SK-N-SH (cell line): Measurements from ENCODE around the gene SOCS3. TPM values are rescaled to one million over a fixed set of nuclear protein-coding genes. Genes with fewer than 3 reads are reported as not detected.
A peak's percentile ranks its signal among the peaks of the same experiment; 100 is the strongest.

Experiments used
- CTCF ChIA-PET: fragments of 300-600, 350-600 bp; formaldehyde crosslinking; extraction: SDS; loops from one replicate; lab custom pipeline; 2021; lab: Yijun Ruan, JAX
- POLR2A ChIA-PET: fragments of 350-600 bp; sonication (Branson Sonifier 250); formaldehyde crosslinking; extraction: SDS; loops from one replicate; lab custom pipeline; 2020; ENCODE audit warnings: antibody characterized with exemption, inconsistent platforms; lab: Yijun Ruan, JAX
- DNase-seq: peaks from one replicate; pipeline ENCODE4 v3.0.0; 2012
- H2AFZ ChIP-seq: fragments of 200-600 bp; sonication (generic); 2 replicates; pipeline ENCODE4 v1.8.1; 2016; ENCODE audit warnings: antibody characterized with exemption, mild to moderate bottlenecking, low read depth
- H3F3A ChIP-seq: fragments of 200-600 bp; sonication (generic); replicated peaks from 2 replicates; pipeline ENCODE3; 2016; ENCODE audit warnings: antibody characterized with exemption, mild to moderate bottlenecking; ENCODE audit not compliant: insufficient read depth
- H3K27ac ChIP-seq, 2 experiments: fragments of 200-500 bp in 1 of 2; fragments of 200-600 bp in 1 of 2; sonication (Bioruptor generic) in 1 of 2; sonication (generic), shearing (Covaris generic) in 1 of 2; 2 replicates each; pipeline versions ENCODE4 v1.5.1 to v1.6.1; 2014 to 2016; ENCODE audit warnings: low read depth in 2 of 2, inconsistent platforms in 1 of 2, low read length in 1 of 2, mild to moderate bottlenecking in 1 of 2, mixed read lengths in 1 of 2
- H3K27me3 ChIP-seq: fragments of 200-600 bp; sonication (generic), shearing (Covaris generic); 2 replicates; pipeline ENCODE4 v1.6.1; 2016; ENCODE audit warnings: mixed run types; ENCODE audit not compliant: insufficient read depth
- H3K36me3 ChIP-seq, 2 experiments: fragments of 200-500 bp in 1 of 2; fragments of 200-600 bp in 1 of 2; sonication (Bioruptor generic) in 1 of 2; sonication (generic) in 1 of 2; replicated peaks in 1 of 2; 2 replicates each; pipeline versions ENCODE3 to v1.5.1; 2014 to 2016; ENCODE audit warnings: low read length in 1 of 2, mild to moderate bottlenecking in 1 of 2; ENCODE audit not compliant: insufficient read depth in 2 of 2, control insufficient read depth in 1 of 2
- H3K4me1 ChIP-seq, 2 experiments: fragments of 200-500 bp in 1 of 2; fragments of 200-600 bp in 1 of 2; sonication (Bioruptor generic) in 1 of 2; sonication (generic), shearing (Covaris generic) in 1 of 2; 2 replicates each; pipeline versions ENCODE4 v1.5.1 to v1.6.1; 2014 to 2016; ENCODE audit warnings: low read depth in 1 of 2, low read length in 1 of 2, mixed run types in 1 of 2; ENCODE audit not compliant: insufficient read depth in 2 of 2, control insufficient read depth in 1 of 2
- H3K4me2 ChIP-seq: fragments of 200-600 bp; sonication (generic), shearing (Covaris generic); 2 replicates; pipeline ENCODE4 v1.6.1; 2017; ENCODE audit warnings: mixed run types
- H3K4me3 ChIP-seq, 2 experiments: fragments of 200-500 bp in 1 of 2; fragments of 200-600 bp in 1 of 2; sonication (Bioruptor generic) in 1 of 2; sonication (generic), shearing (Covaris generic) in 1 of 2; 2 replicates each; pipeline versions ENCODE4 v1.5.1 to v1.8.1; 2014 to 2016; ENCODE audit warnings: low read depth in 2 of 2, inconsistent platforms in 1 of 2, low read length in 1 of 2, mild to moderate bottlenecking in 1 of 2, mixed read lengths in 1 of 2, moderate library complexity in 1 of 2
- H3K79me2 ChIP-seq: fragments of 200-600 bp; sonication (generic); 2 replicates; pipeline ENCODE4 v1.8.1; 2017; ENCODE audit warnings: mild to moderate bottlenecking; ENCODE audit not compliant: insufficient read depth
- H3K9ac ChIP-seq: fragments of 200-600 bp; sonication (generic); 2 replicates; pipeline ENCODE4 v1.6.1; 2017; ENCODE audit warnings: mixed run types
- H3K9me2 ChIP-seq: fragments of 200-600 bp; sonication (generic); 2 replicates; pipeline ENCODE4 v1.6.1; 2017; ENCODE audit warnings: mixed run types
- H3K9me3 ChIP-seq: fragments of 200-600 bp; sonication (generic); 2 replicates; pipeline ENCODE4 v1.6.1; 2017; ENCODE audit warnings: mixed run types, mild to moderate bottlenecking, moderate library complexity
- H4K20me1 ChIP-seq: fragments of 200-600 bp; sonication (generic); 2 replicates; pipeline ENCODE4 v1.6.1; 2017; ENCODE audit warnings: mild to moderate bottlenecking, mixed run types; ENCODE audit not compliant: insufficient read depth
- GABPA ChIP-seq: IDR thresholded peaks from 2 replicates; pipeline ENCODE4 v1.4.0; 2012; ENCODE audit warnings: low read depth, mild to moderate bottlenecking
- RAD21 ChIP-seq: IDR thresholded peaks from 2 replicates; pipeline ENCODE4 v1.6.1; 2012; ENCODE audit warnings: mild to moderate bottlenecking, low read length
- RCOR1 ChIP-seq: fragments of 150-350 bp; IDR thresholded peaks from 2 replicates; pipeline ENCODE4 v1.6.1; 2017; ENCODE audit warnings: antibody characterized with exemption, low read length
- WGBS: methylation state at CpG from one replicate; pipeline ENCODE4 v1.1.6; 2017; ENCODE audit warnings: low lambda C conversion rate; 5-methylcytosine and 5-hydroxymethylcytosine counted together
- polyA plus RNA-seq, 3 experiments: library from polyadenylated mRNA; depleted of rRNA; stranded (reverse); fragments of >200 nt; gene quantifications; 2 replicates each; pipeline ENCODE4 v1.2.3, GENCODE V29; 2012
- TF ChIP-seq, protein P1 (sequence below): IDR thresholded peaks from 2 replicates; pipeline ENCODE4 v1.6.1; 2012; ENCODE audit warnings: mild to moderate bottlenecking, low read depth, low read length, moderate library complexity
- TF ChIP-seq, protein P2 (sequence below): IDR thresholded peaks from 2 replicates; pipeline ENCODE4 v1.4.0; 2012; ENCODE audit warnings: low read depth

The SOCS3 gene
- polyA plus RNA-seq, 1 of the 3 experiments (the other 2 are of a cell fraction), result 24.9 TPM

DNA sequence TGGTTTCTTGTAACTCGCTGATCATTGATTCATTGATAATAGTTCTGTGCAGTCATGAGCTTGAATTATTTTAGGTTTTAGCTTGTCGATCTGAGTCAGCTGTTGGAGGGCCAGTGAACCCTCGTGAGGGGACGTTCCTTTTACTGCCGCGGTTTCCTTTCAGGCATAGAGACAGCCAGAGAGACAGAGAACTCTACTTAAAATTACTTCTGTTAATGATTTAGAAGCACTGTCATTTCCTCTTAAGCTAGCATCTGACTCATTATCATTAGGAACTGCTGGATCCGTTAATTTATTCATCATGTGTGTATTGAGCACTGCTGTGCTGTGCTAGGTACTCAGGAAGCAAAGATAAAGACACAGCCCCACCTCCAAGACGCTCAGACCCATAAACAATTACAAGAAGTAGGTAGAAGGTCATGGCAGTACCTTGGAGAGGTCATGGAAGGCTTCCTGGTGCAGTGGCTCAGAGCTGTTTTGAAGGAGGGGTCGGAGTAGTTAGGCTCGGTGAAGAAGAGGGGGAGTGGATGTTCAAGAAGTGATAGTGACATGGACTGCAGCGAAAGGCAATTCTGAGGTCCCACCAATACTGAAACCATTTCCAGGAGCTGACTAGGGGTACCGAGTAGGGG is 21.8 kb upstream of the SOCS3 start:
- Histone ChIP-seq H3K36me3 (peaks cover 3 to 9% of the 10 kb centered on the region in 2 experiments), H3K4me2 (peak overlapping the region; percentile 45), H3K9me3 (no peaks in the 10 kb centered on the region), H4K20me1 (peaks cover 68% of the 10 kb centered on the region), H3K4me3 (no peak overlapping the region), H2AFZ (no peak overlapping the region), H3K9me2 (no peaks in the 10 kb centered on the region), H3K27ac (no peak overlapping the region), H3K9ac (no peak overlapping the region), H3K4me1 (peaks cover 16 to 42% of the 10 kb centered on the region in 2 experiments), H3K27me3 (no peaks in the 10 kb centered on the region), H3K79me2 (peaks cover 88% of the 10 kb centered on the region), H3F3A (peaks cover 34% of the 10 kb centered on the region)
- TF ChIP-seq, protein P1, sequence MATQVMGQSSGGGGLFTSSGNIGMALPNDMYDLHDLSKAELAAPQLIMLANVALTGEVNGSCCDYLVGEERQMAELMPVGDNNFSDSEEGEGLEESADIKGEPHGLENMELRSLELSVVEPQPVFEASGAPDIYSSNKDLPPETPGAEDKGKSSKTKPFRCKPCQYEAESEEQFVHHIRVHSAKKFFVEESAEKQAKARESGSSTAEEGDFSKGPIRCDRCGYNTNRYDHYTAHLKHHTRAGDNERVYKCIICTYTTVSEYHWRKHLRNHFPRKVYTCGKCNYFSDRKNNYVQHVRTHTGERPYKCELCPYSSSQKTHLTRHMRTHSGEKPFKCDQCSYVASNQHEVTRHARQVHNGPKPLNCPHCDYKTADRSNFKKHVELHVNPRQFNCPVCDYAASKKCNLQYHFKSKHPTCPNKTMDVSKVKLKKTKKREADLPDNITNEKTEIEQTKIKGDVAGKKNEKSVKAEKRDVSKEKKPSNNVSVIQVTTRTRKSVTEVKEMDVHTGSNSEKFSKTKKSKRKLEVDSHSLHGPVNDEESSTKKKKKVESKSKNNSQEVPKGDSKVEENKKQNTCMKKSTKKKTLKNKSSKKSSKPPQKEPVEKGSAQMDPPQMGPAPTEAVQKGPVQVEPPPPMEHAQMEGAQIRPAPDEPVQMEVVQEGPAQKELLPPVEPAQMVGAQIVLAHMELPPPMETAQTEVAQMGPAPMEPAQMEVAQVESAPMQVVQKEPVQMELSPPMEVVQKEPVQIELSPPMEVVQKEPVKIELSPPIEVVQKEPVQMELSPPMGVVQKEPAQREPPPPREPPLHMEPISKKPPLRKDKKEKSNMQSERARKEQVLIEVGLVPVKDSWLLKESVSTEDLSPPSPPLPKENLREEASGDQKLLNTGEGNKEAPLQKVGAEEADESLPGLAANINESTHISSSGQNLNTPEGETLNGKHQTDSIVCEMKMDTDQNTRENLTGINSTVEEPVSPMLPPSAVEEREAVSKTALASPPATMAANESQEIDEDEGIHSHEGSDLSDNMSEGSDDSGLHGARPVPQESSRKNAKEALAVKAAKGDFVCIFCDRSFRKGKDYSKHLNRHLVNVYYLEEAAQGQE, result peak; percentile 85
- TF ChIP-seq GABPA, result no peak
- POLR2A ChIA-PET, result interaction anchor here (1.1 kb wide), 1 partner anchor 12 kb away, joined by 3 read pairs; no protein-coding TSS in a partner anchor
- WGBS, result 87% methylated on average over 12 of the region's 12 CpGs
- no peak for DNase-seq
- CTCF ChIA-PET, result interaction anchor here (1.0 to 1.9 kb wide), 7 partner anchors 8 to 131 kb away, joined by 3 to 7 read pairs (median 4); no protein-coding TSS in a partner anchor

DNA sequence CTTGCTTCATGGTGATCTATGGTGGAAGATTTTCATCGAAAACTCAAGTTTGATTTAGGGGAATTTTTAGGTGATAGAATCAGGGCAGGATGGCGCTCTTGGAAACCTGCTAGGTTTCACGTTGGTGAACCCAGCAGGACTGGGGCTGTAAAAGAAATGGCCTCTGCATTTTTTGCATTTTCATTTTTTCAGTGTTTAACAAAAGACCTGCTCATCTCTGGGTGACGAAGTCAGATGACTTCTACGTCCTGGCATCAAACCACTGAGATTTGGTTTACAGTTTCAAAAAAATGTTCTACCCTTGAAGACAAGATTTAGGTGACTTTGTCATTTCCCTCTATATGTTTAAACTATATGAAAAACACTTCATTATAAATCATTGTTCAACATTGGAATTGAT is 20.5 kb upstream of the SOCS3 start:
- 86% methylated on average over 5 of the region's 5 CpGs for WGBS
- no peak overlapping the region for H2AFZ ChIP-seq
- H3K9me2 ChIP-seq, result no peaks in the 10 kb centered on the region
- H3K79me2 ChIP-seq, result peaks cover 75% of the 10 kb centered on the region
- H3K27ac ChIP-seq, result no peak overlapping the region
- H3K9me3 ChIP-seq, result no peaks in the 10 kb centered on the region
- peaks cover 55% of the 10 kb centered on the region for H4K20me1 ChIP-seq
- CTCF ChIA-PET, result interaction anchor here (1.0 to 12.5 kb wide), 5 partner anchors 10 to 42 kb away, joined by 3 to 175 read pairs (median 6); partner anchors contain the start of gene SOCS3
- TF ChIP-seq, protein P2, sequence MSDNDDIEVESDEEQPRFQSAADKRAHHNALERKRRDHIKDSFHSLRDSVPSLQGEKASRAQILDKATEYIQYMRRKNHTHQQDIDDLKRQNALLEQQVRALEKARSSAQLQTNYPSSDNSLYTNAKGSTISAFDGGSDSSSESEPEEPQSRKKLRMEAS, result no peak
- no peak for TF ChIP-seq RAD21
- TF ChIP-seq RCOR1, result no peak
- TF ChIP-seq, all 33 proteins: peak for 0
- peak overlapping the region; percentile 85; the same call in 1 of the 2 replicates for H3K4me2 ChIP-seq
- H3F3A ChIP-seq, result peaks cover 48% of the 10 kb centered on the region
- no peak for DNase-seq
- peak overlapping the region; percentile 89; the same call in 1 of the 2 replicates for H3K9ac ChIP-seq
- H3K4me3 ChIP-seq, result no peak overlapping the region
- H3K27me3 ChIP-seq, result no peaks in the 10 kb centered on the region
- H3K36me3 ChIP-seq, result peaks cover 3 to 9% of the 10 kb centered on the region in 2 experiments
- peaks cover 16 to 53% of the 10 kb centered on the region in 2 experiments for H3K4me1 ChIP-seq
- POLR2A ChIA-PET, result interaction anchor here (0.6 kb wide), 1 partner anchor 325 kb away, joined by 3 read pairs; no protein-coding TSS in a partner anchor
